ENCODE results near the gene FDXR. TPM values are rescaled to one million over a fixed set of nuclear protein-coding genes. Genes with fewer than 3 reads are reported as not detected.

Gene FDXR
- total and polyA plus RNA-seq, 9 of the 15 experiments (the other 6 are each of a cell fraction or from before 2014, with no cell fraction given): 0.89 to 70.7 (median 30.9) TPM

DNA sequence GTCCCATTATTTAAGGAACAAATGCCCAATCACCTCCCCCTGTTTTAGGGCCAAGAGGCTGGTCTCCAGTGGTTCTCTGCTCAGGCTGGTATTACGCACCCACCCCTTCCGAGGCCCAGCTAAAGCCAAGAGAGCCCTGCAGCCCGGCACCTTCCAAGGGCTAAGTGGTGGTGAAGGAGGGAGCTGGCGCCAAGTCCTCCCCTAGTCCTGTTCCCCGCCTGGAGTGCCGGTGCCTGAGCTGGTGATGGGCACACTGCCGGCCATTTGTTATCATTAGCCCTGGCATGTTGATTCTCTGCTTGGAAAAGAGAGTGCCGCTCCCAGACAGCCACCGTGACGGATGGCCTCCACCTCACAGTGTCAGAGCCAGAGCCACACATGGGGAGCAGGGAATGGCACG is 45.0 kb downstream of the FDXR start:
- Histone ChIP-seq H4K20me1 (replicated peaks; ENCODE audit: control insufficient read depth, insufficient read depth, low read length) (peaks cover 11% of the 10 kb centered on the region; the same call in 1 of the 2 replicates), H3K4me3 (no peak overlapping the region), H3K27ac (ENCODE audit: extremely low read depth, low read depth, low read length) (no peak overlapping the region), H3K9me3 (replicated peaks; ENCODE audit: control insufficient read depth, insufficient read depth, low read depth, low read length) (no peaks in the 10 kb centered on the region), H3K4me2 (ENCODE audit: insufficient read depth, low read length) (no peak overlapping the region), H3K9ac (ENCODE audit: insufficient read depth in 1 of 2, low read depth in 2 of 2, low read length in 2 of 2) (peak overlapping the region in 1 of 2 experiments; percentile 17; a peak in 1 of 4 replicates), H3K4me1 (replicated peaks in 1 of 2; ENCODE audit: control insufficient read depth in 2 of 2, insufficient read depth in 2 of 2, low read length in 2 of 2) (peaks cover 3 to 25% of the 10 kb centered on the region in 2 experiments; a peak in 3 of 5 replicates), H3K9me1 (ENCODE audit: control insufficient read depth, insufficient read depth, low read length) (no peaks in the 10 kb centered on the region), H3K27me3 (ENCODE audit: control insufficient read depth in 2 of 2, insufficient read depth in 2 of 2, low read length in 2 of 2) (no peaks in the 10 kb centered on the region), H2AFZ (ENCODE audit: low read depth, low read length) (no peak overlapping the region), H3K36me3 (ENCODE audit: control insufficient read depth, insufficient read depth, low read length) (no peaks in the 10 kb centered on the region), H3K79me2 (ENCODE audit: control insufficient read depth, insufficient read depth, low read length) (no peaks in the 10 kb centered on the region)
- in situ Hi-C loops (cut with MboI) (no loop called here), intact Hi-C loops (cut with micrococcal nuclease) (no loop called here)
- no peak for ATAC-seq
- ChIA-PET POLR2A (interaction anchor here (0.6 to 2.2 kb wide), 2 partner anchors 22 to 50 kb away, joined by 3 to 6 read pairs; no protein-coding TSS in a partner anchor), CTCF (ENCODE audit: low intra/inter-chr PET ratio) (no interaction called here)
- no peak for DNase-seq (ENCODE audit: extremely low read depth in 1 of 4, low spot score in 3 of 4)
- no peak for FAIRE-seq
- TF ChIP-seq OTX1 (CRISPR knock-in tag; IDR thresholded peaks at IDR 0.05) (no peak), HNRNPUL1 (IDR thresholded peaks at IDR 0.05; ENCODE audit: low read length) (no peak), CBFB (CRISPR knock-in tag; IDR thresholded peaks at IDR 0.05) (no peak), ELF2 (CRISPR knock-in tag; IDR thresholded peaks at IDR 0.05) (no peak), ARID4B (CRISPR knock-in tag; IDR thresholded peaks at IDR 0.05) (no peak), TAF1 (IDR thresholded peaks at IDR 0.05; ENCODE audit: control insufficient read depth, extremely low read depth, insufficient read depth, low read length, severe bottlenecking) (no peak), CBX1 (IDR thresholded peaks at IDR 0.05; ENCODE audit: low read depth) (no peak), MTA3 (IDR thresholded peaks at IDR 0.05; ENCODE audit: borderline replicate concordance) (no peak), CTCFL (IDR thresholded peaks at IDR 0.05; ENCODE audit: borderline replicate concordance, insufficient read depth, low read depth, low read length, poor library complexity, severe bottlenecking) (no peak), ZNF583 (CRISPR knock-in tag; IDR thresholded peaks at IDR 0.05) (no peak), MXI1 (IDR thresholded peaks at IDR 0.05; ENCODE audit: low read depth, low read length) (no peak), TCFL5 (CRISPR knock-in tag; conservative IDR thresholded peaks at IDR 0.05) (no peak), ETV1 (tag; conservative IDR thresholded peaks at IDR 0.05; ENCODE audit: low read depth) (no peak)
- TF ChIP-seq, protein P1, sequence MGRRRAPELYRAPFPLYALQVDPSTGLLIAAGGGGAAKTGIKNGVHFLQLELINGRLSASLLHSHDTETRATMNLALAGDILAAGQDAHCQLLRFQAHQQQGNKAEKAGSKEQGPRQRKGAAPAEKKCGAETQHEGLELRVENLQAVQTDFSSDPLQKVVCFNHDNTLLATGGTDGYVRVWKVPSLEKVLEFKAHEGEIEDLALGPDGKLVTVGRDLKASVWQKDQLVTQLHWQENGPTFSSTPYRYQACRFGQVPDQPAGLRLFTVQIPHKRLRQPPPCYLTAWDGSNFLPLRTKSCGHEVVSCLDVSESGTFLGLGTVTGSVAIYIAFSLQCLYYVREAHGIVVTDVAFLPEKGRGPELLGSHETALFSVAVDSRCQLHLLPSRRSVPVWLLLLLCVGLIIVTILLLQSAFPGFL (CRISPR knock-in tag; IDR thresholded peaks at IDR 0.05): no peak
- no TSS peak for BruUV-seq (replicated peaks)
- WGBS (ENCODE audit: insufficient coverage, low coverage, missing lambda C conversion rate): 72% methylated on average over 11 of the region's 11 CpGs
